Renal pelvis (tissue), 4 donors: ENCODE results near the gene IQGAP3. TPM values are rescaled to one million over a fixed set of nuclear protein-coding genes. Genes with fewer than 3 reads are reported as not detected.

ENCODE experiments used
- DNase-seq: peaks from one replicate; pipeline ENCODE4 v3.0.0-alpha.2; 2013
- polyA plus RNA-seq, 3 donors: library from polyadenylated mRNA; unstranded; fragments of 120-200 nt; gene quantifications; one replicate each; pipeline ENCODE4 v1.2.1, GENCODE V29; 2013; ENCODE audit not compliant: insufficient read length in 3 of 3

The IQGAP3 gene
- polyA plus RNA-seq, 3 donors = 14.1 to 17.0 (median 14.8) TPM

DNA sequence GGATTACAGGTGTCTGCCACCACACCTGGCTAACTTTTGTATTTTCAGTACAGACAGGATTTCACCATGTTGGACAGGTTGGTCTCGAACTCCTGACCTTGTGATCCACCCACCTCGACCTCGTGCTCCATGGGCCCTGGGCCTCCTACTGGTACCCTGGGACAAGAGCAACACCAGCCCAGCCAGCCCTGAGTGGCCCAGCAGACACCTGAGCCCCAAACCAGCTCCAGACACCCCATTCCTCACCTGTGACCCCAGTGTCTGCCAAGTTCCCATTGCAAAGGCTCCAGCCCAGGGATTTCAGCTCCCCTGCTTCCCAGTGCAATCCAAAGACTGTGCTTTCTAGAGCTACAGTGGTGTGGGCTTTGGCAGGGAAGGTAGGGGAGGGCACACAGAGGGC, 86.4 kb downstream of the IQGAP3 start:
- DNase-seq = no peak

DNA sequence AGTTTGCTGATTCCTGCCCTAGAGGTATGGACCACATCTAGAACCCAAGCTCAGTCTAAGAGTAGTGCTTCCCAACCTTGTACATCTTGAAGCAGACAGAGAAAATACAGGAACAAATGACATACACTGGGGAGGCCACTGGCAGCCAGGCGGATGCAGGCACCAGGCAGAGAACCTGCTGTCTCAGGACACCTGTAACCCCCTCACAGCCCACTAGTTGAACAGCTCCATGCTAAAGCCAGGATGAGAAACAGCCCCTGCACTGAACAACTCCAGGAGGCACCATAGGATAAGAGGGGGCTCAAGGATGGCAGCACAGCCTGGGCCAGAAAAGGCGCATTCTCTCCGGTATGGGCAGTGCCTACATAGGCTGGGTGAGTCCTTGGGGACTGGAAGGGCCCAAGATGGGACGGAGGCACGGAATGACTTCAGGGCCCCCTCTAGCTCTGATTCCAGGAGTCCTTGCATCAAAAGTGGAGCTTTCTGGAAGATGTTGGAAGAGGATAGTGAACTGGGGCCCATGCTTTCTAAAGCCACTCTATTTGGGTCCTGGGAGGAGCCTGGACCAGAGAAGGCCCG, 87.8 kb downstream of the IQGAP3 start:
- no peak for DNase-seq

DNA sequence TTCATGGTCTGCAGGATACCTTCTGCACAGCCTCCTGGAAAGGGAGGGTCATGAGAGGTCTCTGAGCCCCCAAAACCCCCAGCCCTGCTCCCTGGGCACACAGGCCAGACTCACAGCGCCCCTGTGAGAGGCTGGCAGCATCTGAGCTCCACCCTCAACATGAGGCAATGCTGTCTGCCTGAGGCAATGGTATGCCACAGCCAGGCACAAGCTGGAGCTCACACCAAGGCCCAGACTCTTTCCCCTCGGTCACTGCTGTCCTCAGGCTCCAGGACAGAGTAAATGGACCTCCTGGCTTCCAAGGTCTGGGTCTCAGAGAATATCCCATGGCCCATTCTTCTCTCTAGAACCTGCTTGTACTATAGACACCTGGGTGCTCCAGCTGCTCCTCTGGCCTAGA, 89.0 kb downstream of the IQGAP3 start:
- DNase-seq = no peak

DNA sequence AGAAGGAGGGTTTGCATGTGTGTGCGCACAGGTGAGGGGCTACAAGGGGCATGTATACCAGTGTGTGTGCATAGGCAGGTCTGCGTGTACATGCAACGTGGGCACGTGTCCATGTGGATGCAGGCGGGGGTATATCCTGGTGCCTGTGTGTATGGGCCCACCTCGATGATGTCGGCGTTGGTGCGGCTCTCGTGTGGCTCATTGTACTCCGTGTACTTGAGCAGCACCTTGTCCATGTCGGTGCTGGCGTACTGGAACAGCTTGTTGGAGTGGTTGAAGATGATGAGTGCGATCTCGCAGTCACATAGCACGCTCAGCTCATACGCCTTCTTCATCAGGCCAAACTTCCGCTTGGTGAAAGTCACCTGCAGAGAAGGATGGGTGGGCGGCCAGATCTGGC, 90.1 kb downstream of the IQGAP3 start:
- DNase-seq = no peak

DNA sequence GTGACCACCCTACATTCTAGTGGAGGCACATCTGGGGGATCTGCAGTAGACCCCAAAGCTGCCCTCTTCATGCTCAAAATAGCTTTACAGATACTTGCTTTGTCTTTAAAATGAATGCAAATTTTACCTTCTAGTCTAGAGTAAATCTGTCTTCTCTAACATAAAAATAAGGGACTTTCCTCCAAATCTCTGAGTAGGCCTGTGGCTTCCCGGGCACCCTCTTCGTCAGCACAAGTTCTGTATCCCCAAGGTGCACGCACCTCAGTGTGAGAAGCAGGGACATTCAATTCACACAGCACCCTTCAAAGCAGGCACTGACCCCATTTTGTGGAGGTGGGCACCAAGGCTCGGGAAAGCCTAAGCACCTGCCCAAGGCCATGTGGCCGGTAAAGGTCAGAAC, 90.8 kb downstream of the IQGAP3 start:
- DNase-seq = no peak

DNA sequence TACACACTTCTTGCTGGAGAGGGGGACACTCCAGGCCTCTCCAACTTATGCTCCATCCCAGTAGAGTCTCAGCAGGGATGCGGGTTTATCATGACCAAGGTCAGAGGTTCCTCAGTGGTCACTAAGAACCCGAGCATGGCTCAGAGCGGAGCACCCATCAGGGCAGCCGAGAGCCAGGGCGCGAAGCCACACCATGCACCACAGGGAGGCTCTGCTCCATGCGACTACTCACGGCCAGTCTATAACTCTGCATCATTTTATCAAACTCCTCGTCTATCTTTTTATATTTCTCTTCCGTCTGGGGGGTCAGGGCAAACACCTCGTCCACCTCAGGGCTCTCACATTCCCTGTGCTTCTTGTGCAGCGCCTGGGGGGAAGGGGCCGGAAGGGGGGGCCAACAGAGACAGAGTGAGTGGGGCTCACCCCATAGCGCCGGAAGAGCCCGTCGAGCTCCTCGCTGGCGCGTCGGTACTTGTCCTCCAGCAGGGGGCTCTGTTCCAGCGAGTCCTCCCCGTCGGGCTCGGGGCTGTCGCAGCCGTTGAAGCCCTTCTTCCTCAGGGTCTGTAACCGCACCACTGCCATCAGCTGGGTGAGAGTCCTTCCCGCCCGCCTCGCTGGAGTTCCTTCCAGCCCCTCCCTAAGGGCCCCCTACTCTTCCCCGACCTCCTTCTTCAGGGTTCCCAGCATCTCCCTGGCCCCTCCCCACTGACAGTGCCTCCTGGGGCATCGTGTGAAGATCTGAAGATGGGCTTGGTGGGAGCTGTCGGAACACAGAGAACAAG, 91.8 kb downstream of the IQGAP3 start:
- no peak for DNase-seq

DNA sequence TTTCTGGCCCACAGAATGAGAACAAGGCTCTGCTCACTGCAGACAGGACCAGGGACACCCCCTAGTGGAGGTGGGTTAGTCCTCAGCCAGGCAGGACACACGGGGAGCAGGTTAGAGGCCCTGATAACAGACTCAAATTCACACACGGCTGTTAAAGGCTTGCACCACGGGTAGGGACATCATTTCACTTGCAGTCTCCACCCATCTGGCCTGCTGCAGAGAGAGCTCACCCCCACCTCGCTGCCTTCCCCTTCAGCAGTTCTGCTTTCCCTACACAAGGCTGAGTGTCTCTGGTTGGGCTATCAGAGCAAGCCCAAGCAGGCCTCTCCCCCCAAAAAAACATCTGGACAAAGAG, 92.4 kb downstream of the IQGAP3 start:
- no peak for DNase-seq

DNA sequence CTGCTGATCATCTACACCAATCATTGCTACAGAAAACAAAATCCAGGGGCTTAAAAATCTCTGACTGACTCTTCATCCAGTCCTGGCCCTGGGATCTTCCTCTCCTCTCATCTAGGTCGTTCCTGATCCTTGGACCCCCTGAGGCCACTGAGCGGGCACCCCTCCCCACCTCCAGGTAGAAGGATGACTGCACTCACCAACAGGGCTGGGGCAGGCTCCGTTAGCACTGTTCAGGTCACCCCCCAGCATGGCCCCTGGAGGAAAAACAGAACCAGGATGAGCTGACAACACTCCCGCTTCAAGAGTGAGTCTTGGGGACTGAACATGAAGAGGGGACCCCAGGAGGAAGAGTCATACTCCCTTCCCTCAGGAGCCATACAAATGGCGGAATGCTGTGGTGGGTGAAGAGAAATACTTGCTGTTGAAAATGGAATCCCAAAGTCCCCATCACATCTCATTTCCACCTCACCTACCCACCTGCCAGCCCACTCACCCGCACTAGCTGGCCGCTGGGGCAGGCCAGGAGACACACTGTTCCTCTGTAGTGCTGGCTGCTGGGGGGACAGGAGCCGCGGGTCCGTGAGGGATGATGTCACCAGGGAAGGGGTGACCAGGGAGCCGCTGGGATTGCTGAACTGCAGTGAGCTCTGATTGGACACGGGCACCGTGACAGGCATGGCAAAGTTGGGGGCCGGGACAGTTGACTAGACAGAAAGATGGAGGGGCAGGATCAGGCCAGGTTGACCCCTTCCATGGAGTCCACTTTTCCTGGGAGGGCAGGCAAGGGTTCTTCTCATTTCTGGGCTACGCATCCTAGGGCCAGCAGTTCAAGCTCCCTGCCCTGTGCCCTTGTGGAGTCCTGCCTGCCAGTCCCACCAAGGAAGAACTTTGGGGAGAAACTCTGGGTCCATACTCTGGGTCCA, 93.0 kb downstream of the IQGAP3 start:
- no peak for DNase-seq

DNA sequence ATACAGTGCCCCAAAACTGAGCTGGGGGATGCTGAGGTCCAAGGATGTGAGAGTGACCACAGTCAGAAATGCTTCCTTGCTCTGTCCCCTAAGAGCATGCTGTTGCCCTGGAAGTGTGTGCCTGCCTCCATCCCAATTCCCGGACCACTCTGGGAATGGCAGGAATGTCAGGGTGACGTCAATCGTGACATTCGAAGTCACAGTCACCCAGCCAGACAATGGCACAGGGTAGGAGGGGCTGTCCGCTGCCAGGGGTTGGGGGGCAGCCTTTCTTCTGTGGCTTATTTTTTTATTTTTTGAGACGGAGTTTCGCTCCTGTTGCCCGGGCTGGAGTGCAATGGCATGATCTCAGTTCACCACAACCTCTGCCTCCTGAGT, 94.1 kb downstream of the IQGAP3 start:
- DNase-seq = no peak

DNA sequence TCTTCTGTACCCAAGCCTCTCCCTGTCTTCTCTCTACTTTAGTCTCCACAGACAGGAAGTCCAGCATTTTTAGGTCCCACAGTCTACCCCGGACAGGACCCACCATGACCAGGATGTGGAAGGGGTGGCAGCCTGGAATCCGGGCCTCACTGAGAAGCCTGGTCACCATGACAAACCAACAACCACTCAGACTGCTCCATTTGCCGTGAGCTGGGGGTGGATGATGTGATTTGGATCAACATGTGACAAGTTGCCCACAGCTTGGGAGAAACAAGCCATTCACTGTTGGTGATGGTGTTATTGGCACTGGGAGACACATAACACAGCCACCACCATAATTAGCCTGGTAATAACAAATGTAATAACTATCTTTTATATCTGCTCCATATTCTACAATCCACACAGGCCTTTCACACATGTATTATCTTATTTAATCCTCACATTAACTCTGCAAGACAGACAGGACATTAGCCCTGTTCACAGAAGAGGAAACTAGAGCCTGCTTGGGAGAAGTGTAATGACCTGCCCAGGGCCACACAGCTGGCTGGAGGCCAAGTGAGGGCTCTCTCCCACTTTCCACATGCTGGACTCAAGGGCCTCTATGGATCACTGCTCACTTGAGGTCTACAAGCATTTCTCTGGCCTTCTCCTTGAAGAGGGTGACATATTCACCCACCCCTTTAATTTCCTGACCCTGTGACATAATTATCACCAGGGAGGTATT, 94.7 kb downstream of the IQGAP3 start:
- no peak for DNase-seq

DNA sequence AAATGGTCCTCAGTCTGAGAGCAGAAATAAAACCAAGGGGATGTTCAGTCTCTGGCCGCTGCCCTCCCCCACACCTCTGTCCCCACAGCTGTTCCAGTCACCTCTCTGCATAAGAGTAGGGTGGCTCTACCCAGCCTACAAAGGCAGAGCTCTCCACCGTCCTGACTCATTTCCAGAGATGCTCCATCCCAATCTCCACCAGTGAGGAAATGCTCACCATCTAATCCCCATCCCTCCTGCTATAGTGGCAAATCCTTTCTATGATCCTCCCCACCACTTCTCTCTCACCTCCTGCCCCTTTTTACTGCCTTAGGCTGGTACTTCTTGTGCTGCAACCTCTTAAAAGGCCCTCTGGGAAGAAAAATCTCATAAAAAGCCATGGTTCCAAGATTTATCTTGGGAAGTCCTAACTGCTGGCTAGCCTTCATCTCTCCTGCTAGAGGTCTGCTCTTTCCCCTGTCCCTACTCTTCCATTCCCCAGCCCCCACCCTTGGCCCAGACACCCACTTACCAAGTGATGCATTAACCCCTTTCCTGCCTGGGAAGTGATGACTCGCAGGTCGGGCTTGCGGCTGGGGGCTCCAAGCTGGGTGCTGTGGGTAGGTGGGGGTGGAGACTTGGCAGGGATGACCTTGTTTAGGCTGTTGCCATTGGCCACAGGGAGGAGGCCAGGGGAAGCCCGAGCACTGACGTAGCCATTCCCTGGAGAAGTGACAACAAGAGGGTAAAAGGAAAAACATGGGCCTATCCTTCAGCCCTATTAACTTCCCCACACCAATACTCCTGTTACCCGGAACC, 95.7 kb downstream of the IQGAP3 start:
- no peak for DNase-seq

DNA sequence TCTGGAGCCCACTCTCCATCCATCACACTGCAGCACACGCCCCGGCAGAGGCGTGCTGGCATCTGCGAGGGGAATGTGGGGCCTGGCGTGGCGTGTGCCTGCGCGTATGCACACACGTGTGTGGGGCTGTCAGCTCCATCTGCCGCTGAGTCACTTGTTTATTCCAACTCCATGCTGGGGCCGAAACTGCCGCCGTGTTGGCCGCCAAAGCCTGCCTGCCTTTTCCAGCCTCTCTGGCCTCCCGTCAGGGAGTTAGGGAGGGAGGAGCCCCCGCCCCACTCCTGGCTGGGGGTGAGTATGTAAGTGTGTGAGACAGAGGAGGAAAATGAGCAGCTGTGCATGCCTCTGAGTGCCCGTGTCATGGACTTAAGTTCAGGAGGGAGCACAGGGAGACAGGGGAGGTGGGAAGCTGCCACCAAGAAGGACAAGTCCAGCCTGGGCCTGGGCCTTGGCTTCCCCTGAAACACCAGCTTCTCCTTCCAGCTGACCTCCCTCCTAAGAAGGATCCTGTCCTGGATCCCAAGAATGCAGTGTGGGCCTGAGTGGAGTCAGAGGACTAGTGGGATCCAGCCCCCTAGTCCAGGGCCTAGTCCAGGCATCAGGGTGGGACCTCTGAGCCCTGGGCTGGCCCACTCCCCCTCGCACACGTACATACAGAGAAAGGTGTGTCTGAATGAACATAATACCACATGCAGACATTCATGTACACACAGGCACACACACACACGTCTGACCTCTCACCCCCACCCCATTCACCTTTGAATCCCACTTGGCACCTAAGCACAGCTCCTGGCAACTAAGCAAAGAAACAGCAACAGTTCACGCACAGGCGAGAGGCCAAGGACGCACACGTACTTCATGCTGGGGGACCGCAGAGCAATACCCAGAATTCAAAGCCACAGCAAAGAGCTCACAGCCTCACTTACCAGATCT, 96.5 kb downstream of the IQGAP3 start:
- no peak for DNase-seq

Other genes starting within 250 kb of the IQGAP3 start
- gene CCT3, start 234.3 kb downstream of the IQGAP3 start, polyA plus RNA-seq = 100 to 1,000 TPM; 297 to 392 (median 363) TPM
- gene TSACC, start 234.0 kb downstream of the IQGAP3 start, polyA plus RNA-seq = 1 to 10 TPM in 2 of 3 donors, under 1 TPM in 1; 0.97 to 2.0 (median 1.3) TPM
- 10 to 100 TPM; 13.6 to 26.0 (median 21.5) TPM for gene RHBG, start 203.4 kb downstream of the IQGAP3 start, polyA plus RNA-seq
- gene MEF2D, start 71.8 kb downstream of the IQGAP3 start, polyA plus RNA-seq = 10 to 100 TPM; 25.9 to 29.3 (median 26.8) TPM
- 1 to 10 TPM; 1.0 to 2.2 (median 1.1) TPM for gene TTC24, start 7.2 kb upstream of the IQGAP3 start, polyA plus RNA-seq
- gene NAXE, start 19.2 kb upstream of the IQGAP3 start, polyA plus RNA-seq = 10 to 100 TPM; 71.1 to 83.0 (median 72.8) TPM
- gene GPATCH4, start 28.9 kb upstream of the IQGAP3 start, polyA plus RNA-seq = 10 to 100 TPM; 33.0 to 38.7 (median 36.4) TPM
- under 1 TPM; 0.13 to 0.71 (median 0.64) TPM for gene HAPLN2, start 46.9 kb upstream of the IQGAP3 start, polyA plus RNA-seq
- gene BCAN, start 69.6 kb upstream of the IQGAP3 start, polyA plus RNA-seq = 1 to 10 TPM in 1 of 3 donors, under 1 TPM in 2; 0.18 to 2.2 (median 0.26) TPM
- 100 to 1,000 TPM; 148 to 171 (median 156) TPM for gene NES, start 104.8 kb upstream of the IQGAP3 start, polyA plus RNA-seq
- gene CRABP2, start 133.0 kb upstream of the IQGAP3 start, polyA plus RNA-seq = 100 to 1,000 TPM in 1 of 3 donors, 10 to 100 TPM in 2; 68.5 to 113 (median 93.8) TPM
- 10 to 100 TPM; 28.6 to 51.8 (median 39.2) TPM for gene METTL25B, start 155.9 kb upstream of the IQGAP3 start, polyA plus RNA-seq
- 10 to 100 TPM; 33.1 to 44.6 (median 39.7) TPM for gene ISG20L2, start 156.2 kb upstream of the IQGAP3 start, polyA plus RNA-seq
- gene MRPL24, start 168.5 kb upstream of the IQGAP3 start, polyA plus RNA-seq = 10 to 100 TPM; 69.0 to 76.6 (median 74.0) TPM
- 100 to 1,000 TPM; 267 to 298 (median 284) TPM for gene HDGF, start 179.1 kb upstream of the IQGAP3 start, polyA plus RNA-seq
- gene PRCC, start 195.0 kb upstream of the IQGAP3 start, polyA plus RNA-seq = 100 to 1,000 TPM; 108 to 113 (median 113) TPM
- under 1 TPM; 0.65 to 0.99 (median 0.91) TPM for gene SH2D2A, start 244.3 kb upstream of the IQGAP3 start, polyA plus RNA-seq